H1 (cell line): Measurements from ENCODE around the gene TESMIN. TPM values are rescaled to one million over a fixed set of nuclear protein-coding genes. Genes with fewer than 3 reads are reported as not detected.

Experiments
- CTCF ChIA-PET: fragments of 300-600 bp; sonication (Branson Sonifier 250); formaldehyde crosslinking; loops from one replicate; lab custom pipeline; 2021; ENCODE audit not compliant: partially characterized antibody; lab: Charles Lee
- POLR2A ChIA-PET: fragments of 300-600 bp; sonication (Branson Sonifier 250); formaldehyde crosslinking; loops from one replicate; lab custom pipeline; 2021; ENCODE audit warnings: inconsistent platforms; ENCODE audit not compliant: partially characterized antibody; lab: Charles Lee
- DNase-seq, 2 experiments: peaks; one replicate each; pipeline versions ENCODE4 v3.0.0 to v3.0.0-alpha.2; 2010 to 2022; ENCODE audit warnings: low spot score in 2 of 2, low read depth in 1 of 2, mixed read lengths in 1 of 2
- FAIRE-seq: peaks from 2 replicates; lab custom pipeline; 2011; peaks lifted over from hg19 to GRCh38; lab: Jason Lieb, UNC
- H2AFZ ChIP-seq: 2 replicates; pipeline ENCODE4 v1.8.1; 2012; ENCODE audit warnings: low read length, inconsistent platforms
- H2AK5ac ChIP-seq: 2 replicates; pipeline ENCODE4 v1.6.1; 2013; ENCODE audit warnings: low read depth, low read length
- H2BK120ac ChIP-seq: replicated peaks from 2 replicates; pipeline ENCODE3; 2013; ENCODE audit warnings: low read depth, low read length, inconsistent platforms
- H2BK12ac ChIP-seq: 2 replicates; pipeline ENCODE4 v1.6.1; 2013; ENCODE audit warnings: low read depth, low read length
- H2BK15ac ChIP-seq: 2 replicates; pipeline ENCODE4 v1.6.1; 2013; ENCODE audit warnings: low read length
- H2BK20ac ChIP-seq: 2 replicates; pipeline ENCODE4 v1.6.1; 2013; ENCODE audit warnings: low read length
- H2BK5ac ChIP-seq: 2 replicates; pipeline ENCODE4 v1.6.1; 2013; ENCODE audit warnings: low read depth, low read length
- H3K14ac ChIP-seq: 2 replicates; pipeline ENCODE4 v1.6.1; 2013; ENCODE audit warnings: inconsistent platforms; ENCODE audit not compliant: insufficient read length
- H3K18ac ChIP-seq: 2 replicates; pipeline ENCODE4 v1.6.1; 2013; ENCODE audit warnings: low read length; ENCODE audit errors: extremely low read depth
- H3K23ac ChIP-seq: 2 replicates; pipeline ENCODE4 v1.6.1; 2013; ENCODE audit warnings: inconsistent platforms; ENCODE audit not compliant: insufficient read length
- H3K23me2 ChIP-seq: 2 replicates; pipeline ENCODE4 v1.6.1; 2013; ENCODE audit warnings: low read depth, low read length
- H3K27ac ChIP-seq: 2 replicates; pipeline ENCODE4 v1.6.1; 2011; ENCODE audit warnings: low read depth, low read length, inconsistent platforms
- H3K27me3 ChIP-seq, 4 experiments: replicated peaks in 1 of 4; 1 replicate in 1 of 4; 2 replicates in 3 of 4; pipeline versions ENCODE4 v1.6.1 to v1.8.1; 2011 to 2013; ENCODE audit warnings: low read length in 3 of 4, mild to moderate bottlenecking in 3 of 4, inconsistent platforms in 2 of 4, mixed read lengths in 2 of 4, moderate library complexity in 1 of 4; ENCODE audit not compliant: control insufficient read depth in 3 of 4, insufficient read depth in 3 of 4; ENCODE audit errors: extremely low read depth in 1 of 4
- H3K36me3 ChIP-seq, 4 experiments: 2 replicates each; pipeline versions ENCODE4 v1.6.1 to v1.8.1; 2011 to 2013; ENCODE audit warnings: mild to moderate bottlenecking in 4 of 4, low read length in 3 of 4, moderate library complexity in 2 of 4, control low read depth in 1 of 4, inconsistent platforms in 1 of 4; ENCODE audit not compliant: insufficient read depth in 4 of 4, control insufficient read depth in 2 of 4
- H3K4ac ChIP-seq: replicated peaks from 2 replicates; pipeline ENCODE3; 2013; ENCODE audit warnings: low read length, low read depth, mixed read lengths, inconsistent platforms; ENCODE audit not compliant: insufficient read length
- H3K4me1 ChIP-seq, 4 experiments: replicated peaks in 1 of 4; 1 replicate in 1 of 4; 2 replicates in 3 of 4; pipeline versions ENCODE4 v1.6.1 to v1.8.1; 2011 to 2013; ENCODE audit warnings: low read length in 3 of 4, inconsistent platforms in 2 of 4, mixed read lengths in 1 of 4; ENCODE audit not compliant: insufficient read depth in 4 of 4, control insufficient read depth in 3 of 4
- H3K4me2 ChIP-seq, 2 experiments: 2 replicates each; pipeline versions ENCODE4 v1.6.1 to v1.8.1; 2011 to 2013; ENCODE audit warnings: low read depth in 2 of 2, low read length in 2 of 2, control low read depth in 1 of 2, inconsistent platforms in 1 of 2, mild to moderate bottlenecking in 1 of 2; ENCODE audit not compliant: insufficient read depth in 1 of 2
- H3K4me3 ChIP-seq, 4 experiments: fragments of 200-600, 300-600 bp in 1 of 4; sonication (generic), shearing (Covaris generic), sonication (Bioruptor Twin) in 1 of 4; 2 replicates each; pipeline versions ENCODE4 v1.5.1 to v1.8.1; 2011 to 2016; ENCODE audit warnings: low read length in 4 of 4, low read depth in 3 of 4, control low read depth in 2 of 4, inconsistent platforms in 2 of 4, mild to moderate bottlenecking in 2 of 4, mixed read lengths in 1 of 4, moderate library complexity in 1 of 4; ENCODE audit not compliant: insufficient read depth in 2 of 4; ENCODE audit errors: extremely low read depth in 1 of 4
- H3K56ac ChIP-seq: replicated peaks from 2 replicates; pipeline ENCODE3; 2013; ENCODE audit warnings: low read depth, mild to moderate bottlenecking, mixed read lengths, low read length, inconsistent platforms; ENCODE audit not compliant: insufficient read length
- H3K79me1 ChIP-seq: 2 replicates; pipeline ENCODE4 v1.6.1; 2013; ENCODE audit warnings: low read depth, low read length, control low read depth
- H3K79me2 ChIP-seq, 2 experiments: 2 replicates each; pipeline versions ENCODE4 v1.6.1 to v1.8.1; 2012 to 2013; ENCODE audit warnings: low read length in 2 of 2, mild to moderate bottlenecking in 2 of 2, inconsistent platforms in 1 of 2; ENCODE audit not compliant: insufficient read depth in 2 of 2, control insufficient read depth in 1 of 2
- H3K9ac ChIP-seq, 4 experiments: replicated peaks in 1 of 4; 1 replicate in 1 of 4; 2 replicates in 3 of 4; pipeline versions ENCODE4 v1.6.1 to v1.8.1; 2011 to 2013; ENCODE audit warnings: low read depth in 3 of 4, low read length in 3 of 4, control low read depth in 2 of 4, mild to moderate bottlenecking in 2 of 4, moderate library complexity in 2 of 4, inconsistent platforms in 1 of 4; ENCODE audit errors: extremely low read depth in 1 of 4
- H3K9me3 ChIP-seq, 2 experiments: 2 replicates each; pipeline versions ENCODE4 v1.6.1 to v1.8.1; 2012 to 2013; ENCODE audit warnings: mild to moderate bottlenecking in 2 of 2, moderate library complexity in 2 of 2, control low read depth in 1 of 2, inconsistent platforms in 1 of 2, low read depth in 1 of 2, low read length in 1 of 2, mixed read lengths in 1 of 2; ENCODE audit not compliant: insufficient read depth in 2 of 2
- H4K20me1 ChIP-seq, 2 experiments: replicated peaks in 1 of 2; 2 replicates each; pipeline versions ENCODE3 to v1.8.1; 2011 to 2013; ENCODE audit warnings: inconsistent platforms in 2 of 2, low read length in 2 of 2, mild to moderate bottlenecking in 1 of 2; ENCODE audit not compliant: insufficient read depth in 2 of 2, control insufficient read depth in 1 of 2
- H4K5ac ChIP-seq: 2 replicates; pipeline ENCODE4 v1.6.1; 2013; ENCODE audit warnings: low read length, low read depth, mixed read lengths, inconsistent platforms; ENCODE audit not compliant: insufficient read length
- H4K8ac ChIP-seq: 2 replicates; pipeline ENCODE4 v1.8.0; 2013; ENCODE audit warnings: mild to moderate bottlenecking, moderate library complexity, low read length, inconsistent platforms; ENCODE audit not compliant: insufficient read depth; ENCODE audit errors: extremely low read depth
- H4K91ac ChIP-seq: replicated peaks from 2 replicates; pipeline ENCODE3; 2013; ENCODE audit warnings: low read length, mixed read lengths, inconsistent platforms; ENCODE audit not compliant: insufficient read length
- BCL11A ChIP-seq, 2 experiments: IDR thresholded peaks; one replicate each; pipeline ENCODE4 v1.6.1; 2011; ENCODE audit warnings: low read depth in 2 of 2, low read length in 2 of 2, mild to moderate bottlenecking in 2 of 2
- CBX8 ChIP-seq: fragments of 300-800, 300-1000 bp; sonication (generic); IDR thresholded peaks from 2 replicates; pipeline ENCODE4 v1.7.1; 2016; ENCODE audit warnings: low read depth, low read length, borderline replicate concordance
- HDAC2 ChIP-seq, 2 experiments: fragments of 300-600 bp in 1 of 2; sonication (generic) in 1 of 2; IDR thresholded peaks; 2 replicates each; pipeline ENCODE4 v1.6.1; 2011 to 2012; ENCODE audit warnings: low read depth in 2 of 2, low read length in 2 of 2, mild to moderate bottlenecking in 2 of 2, moderate library complexity in 2 of 2, borderline replicate concordance in 1 of 2, inconsistent platforms in 1 of 2
- KDM5A ChIP-seq: fragments of 200-600 bp; IDR thresholded peaks from 2 replicates; pipeline ENCODE4 v1.7.1; 2012; ENCODE audit warnings: mild to moderate bottlenecking, low read length, inconsistent platforms, mixed read lengths
- POLR2AphosphoS5 ChIP-seq: IDR thresholded peaks from 2 replicates; pipeline ENCODE4 v1.6.1; 2011; ENCODE audit warnings: low read depth, low read length
- POU5F1 ChIP-seq: IDR thresholded peaks from 2 replicates; pipeline ENCODE4 v1.6.1; 2011; ENCODE audit warnings: low read depth, mild to moderate bottlenecking, low read length, moderate library complexity
- RFX5 ChIP-seq: IDR thresholded peaks from 2 replicates; pipeline ENCODE4 v1.6.1; 2011; ENCODE audit warnings: low read depth, low read length, improper control_type of control experiment, borderline replicate concordance
- SP2 ChIP-seq: IDR thresholded peaks from 2 replicates; pipeline ENCODE4 v1.6.1; 2012; ENCODE audit warnings: mild to moderate bottlenecking, low read length, inconsistent platforms
- WGBS, 2 experiments: shearing (Covaris generic) in 1 of 2; methylation state at CpG; one replicate each; pipeline versions ENCODE4 v1.1.6 to v1.1.7; 2013 to 2015; ENCODE audit warnings: low lambda C conversion rate in 2 of 2, mixed read lengths in 2 of 2, inconsistent platforms in 1 of 2, low coverage in 1 of 2, missing lambda C conversion rate in 1 of 2; ENCODE audit not compliant: insufficient replicate concordance in 2 of 2, insufficient coverage in 1 of 2, insufficient read length in 1 of 2; ENCODE audit errors: extremely low coverage in 1 of 2, missing lambda C conversion rate in 1 of 2; 5-methylcytosine and 5-hydroxymethylcytosine counted together
- polyA plus RNA-seq, 7 experiments: library from polyadenylated mRNA; depleted of rRNA in 3 of 7; stranded (reverse) in 5 of 7; unstranded in 2 of 7; fragments of >200 nt in 5 of 7; fragments of 200-250 nt in 2 of 7; gene quantifications; 1 replicate in 5 of 7; 2 replicates in 1 of 7; 4 replicates in 1 of 7; pipeline versions ENCODE4 v1.2.1 to v1.2.3, GENCODE V29; 2011 to 2013; ENCODE audit warnings: missing spikeins in 2 of 7, mixed read lengths in 2 of 7
- total RNA-seq: library from RNA; stranded (reverse); fragmentation: NEBNext Ultra II Directional; extraction: Animal tissue kit (Norgen Biotek cat#: 25700); gene quantifications from 2 replicates; pipeline ENCODE4 v1.2.1, GENCODE V29; 2021

The TESMIN gene
- total and polyA plus RNA-seq, 2 of the 8 experiments (the other 6 are each of a cell fraction or from before 2014, with no cell fraction given), result 22.6 to 61.1 TPM

GRCh38 chr11:68680541-68681231 lies 70.6 kb downstream of the TESMIN start:
- Histone ChIP-seq H3K9me3 (no peaks in the 10 kb centered on the region), H3K18ac (no peak overlapping the region), H3K4me1 (peaks cover 0 to 13% (median 10%) of the 10 kb centered on the region in 4 experiments; a peak in 6 of 7 replicates), H3K79me1 (no peaks in the 10 kb centered on the region), H3K27ac (no peak overlapping the region), H2BK120ac (no peak overlapping the region), H4K91ac (no peak overlapping the region), H2BK12ac (peak overlapping the region; percentile 43; the same call in 1 of the 2 replicates), H2AFZ (no peak overlapping the region), H3K23me2 (peaks cover 7% of the 10 kb centered on the region; the same call in 1 of the 2 replicates), H4K5ac (no peak overlapping the region), H2AK5ac (no peak overlapping the region), H3K14ac (no peak overlapping the region), H3K36me3 (no peaks in the 10 kb centered on the region), H2BK20ac (no peak overlapping the region), H3K4me2 (no peak overlapping the region), H3K27me3 (peaks cover 11 to 33% (median 29%) of the 10 kb centered on the region in 4 experiments), H3K23ac (no peak overlapping the region), H4K8ac (0 out of 2 replicates have a peak overlapping the region, but pooled peaks have one; percentile 59), H2BK5ac (no peak overlapping the region), H3K9ac (no peak overlapping the region), H3K4me3 (no peak overlapping the region), H4K20me1 (no peaks in the 10 kb centered on the region), H3K79me2 (no peaks in the 10 kb centered on the region), H3K4ac (no peak overlapping the region), H3K56ac (no peak overlapping the region), H2BK15ac (no peak overlapping the region; the same call in 1 of the 2 replicates)
- 89% methylated on average over 17 of the region's 17 CpGs; no CpG with 5 or more reads in 1 of the 2 experiments for WGBS, 2 experiments
- no peak for DNase-seq
- CTCF ChIA-PET, result no interaction called here
- FAIRE-seq, result no peak
- POLR2A ChIA-PET, result interaction anchor here (0.8 kb wide), 1 partner anchor 37 kb away, joined by 3 read pairs; no protein-coding TSS in a partner anchor
- no peak for TF ChIP-seq POLR2AphosphoS5
- TF ChIP-seq POU5F1, result no peak
- no peak for TF ChIP-seq RFX5
- no peak for TF ChIP-seq CBX8
- no peak for TF ChIP-seq BCL11A (IDR thresholded peaks at IDR 0.05; ENCODE audit: low read depth in 2 of 2, low read length in 2 of 2)
- TF ChIP-seq KDM5A, result no peak
- no peak for TF ChIP-seq SP2
- no peak for TF ChIP-seq HDAC2 (IDR thresholded peaks at IDR 0.05; ENCODE audit: borderline replicate concordance in 1 of 2, low read depth in 2 of 2, low read length in 2 of 2)
